Thoracic aorta (tissue), 2 donors: ENCODE results near the gene BCKDHB. TPM values are rescaled to one million over a fixed set of nuclear protein-coding genes. Genes with fewer than 3 reads are reported as not detected.
"Not testable (repeated sequence)": the region's sequence is repeated elsewhere in the genome, so short reads cannot be mapped to it uniquely, and the experiment has no call there.

Experiments used
- ATAC-seq: fragments of 150-250 bp; one replicate; pipeline ENCODE4 v1.8.0; 2017; ENCODE audit warnings: low read depth; ENCODE audit not compliant: insufficient number of reproducible peaks, low FRiP score
- DNase-seq: peaks from one replicate; pipeline ENCODE4 v3.0.0-alpha.2; 2020; ENCODE audit warnings: low spot score
- H3K27ac ChIP-seq, 2 donors: fragments of 200-600 bp; sonication (generic); 1 replicate in 1 of 2; 2 replicates in 1 of 2; pipeline ENCODE4 v1.5.1; 2016; ENCODE audit warnings: mild to moderate bottlenecking in 2 of 2, moderate library complexity in 2 of 2
- H3K27me3 ChIP-seq: fragments of 200-600 bp; sonication (generic); replicated peaks from 2 replicates; pipeline ENCODE4 v1.6.0; 2016; ENCODE audit warnings: mild to moderate bottlenecking; ENCODE audit not compliant: insufficient read depth
- H3K36me3 ChIP-seq: fragments of 200-600 bp; sonication (generic); one replicate; pipeline ENCODE4 v1.5.1; 2016
- H3K4me1 ChIP-seq, 2 donors: fragments of 200-600 bp; sonication (generic); 1 replicate in 1 of 2; 2 replicates in 1 of 2; pipeline versions ENCODE4 v1.5.1 to v1.6.0; 2016; ENCODE audit warnings: low read depth in 2 of 2, mild to moderate bottlenecking in 1 of 2; ENCODE audit not compliant: control insufficient read depth in 1 of 2
- H3K4me3 ChIP-seq: fragments of 200-600 bp; sonication (generic); 2 replicates; pipeline ENCODE4 v1.5.1; 2016; ENCODE audit warnings: mild to moderate bottlenecking
- H3K9me3 ChIP-seq: fragments of 200-600 bp; sonication (generic); 2 replicates; pipeline ENCODE4 v1.5.1; 2016
- total RNA-seq, 2 donors: library from RNA; depleted of rRNA; stranded (reverse); fragments of >200 nt; gene quantifications; one replicate each; pipeline versions ENCODE4 v1.1.0 to v1.2.3, GENCODE V29; 2016
- TF ChIP-seq, protein P1 (sequence below): fragments of 200-600 bp; sonication (generic); IDR thresholded peaks from one replicate; pipeline ENCODE4 v1.5.1; 2019; ENCODE audit warnings: antibody characterized with exemption

Gene BCKDHB
- total RNA-seq, 2 donors from 2014 or later = 14.1 to 22.1 TPM

DNA sequence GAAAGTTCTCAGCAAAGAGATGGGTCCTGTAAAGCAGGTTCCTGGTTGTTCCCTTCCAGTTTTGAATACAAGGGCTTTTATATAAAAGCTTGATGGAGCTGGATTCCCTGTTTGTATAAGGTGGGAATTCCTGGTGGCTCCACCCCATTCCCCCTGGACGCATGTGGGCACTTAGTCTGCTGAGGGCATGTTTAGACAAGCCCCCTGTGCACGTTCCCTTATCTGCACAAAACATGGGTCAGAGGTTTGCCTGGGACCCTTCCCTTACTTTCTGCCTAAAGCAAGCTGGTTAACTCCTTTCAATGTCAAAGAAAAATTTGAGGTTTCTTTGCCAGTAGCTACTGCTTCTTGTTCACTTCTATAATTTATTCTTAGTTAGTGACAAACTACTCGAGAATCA lies 181.1 kb downstream of the BCKDHB start:
- Histone ChIP-seq H3K27ac (no peak overlapping the region), H3K4me3 (no peak overlapping the region), H3K9me3 (no peaks in the 10 kb centered on the region), H3K27me3 (no peaks in the 10 kb centered on the region), H3K36me3 (no peaks in the 10 kb centered on the region), H3K4me1 (peaks cover 3 to 4% of the 10 kb centered on the region in 2 donors)
- DNase-seq (no peak), ATAC-seq (no peak)
- TF ChIP-seq, protein P1, sequence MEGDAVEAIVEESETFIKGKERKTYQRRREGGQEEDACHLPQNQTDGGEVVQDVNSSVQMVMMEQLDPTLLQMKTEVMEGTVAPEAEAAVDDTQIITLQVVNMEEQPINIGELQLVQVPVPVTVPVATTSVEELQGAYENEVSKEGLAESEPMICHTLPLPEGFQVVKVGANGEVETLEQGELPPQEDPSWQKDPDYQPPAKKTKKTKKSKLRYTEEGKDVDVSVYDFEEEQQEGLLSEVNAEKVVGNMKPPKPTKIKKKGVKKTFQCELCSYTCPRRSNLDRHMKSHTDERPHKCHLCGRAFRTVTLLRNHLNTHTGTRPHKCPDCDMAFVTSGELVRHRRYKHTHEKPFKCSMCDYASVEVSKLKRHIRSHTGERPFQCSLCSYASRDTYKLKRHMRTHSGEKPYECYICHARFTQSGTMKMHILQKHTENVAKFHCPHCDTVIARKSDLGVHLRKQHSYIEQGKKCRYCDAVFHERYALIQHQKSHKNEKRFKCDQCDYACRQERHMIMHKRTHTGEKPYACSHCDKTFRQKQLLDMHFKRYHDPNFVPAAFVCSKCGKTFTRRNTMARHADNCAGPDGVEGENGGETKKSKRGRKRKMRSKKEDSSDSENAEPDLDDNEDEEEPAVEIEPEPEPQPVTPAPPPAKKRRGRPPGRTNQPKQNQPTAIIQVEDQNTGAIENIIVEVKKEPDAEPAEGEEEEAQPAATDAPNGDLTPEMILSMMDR = no peak

DNA sequence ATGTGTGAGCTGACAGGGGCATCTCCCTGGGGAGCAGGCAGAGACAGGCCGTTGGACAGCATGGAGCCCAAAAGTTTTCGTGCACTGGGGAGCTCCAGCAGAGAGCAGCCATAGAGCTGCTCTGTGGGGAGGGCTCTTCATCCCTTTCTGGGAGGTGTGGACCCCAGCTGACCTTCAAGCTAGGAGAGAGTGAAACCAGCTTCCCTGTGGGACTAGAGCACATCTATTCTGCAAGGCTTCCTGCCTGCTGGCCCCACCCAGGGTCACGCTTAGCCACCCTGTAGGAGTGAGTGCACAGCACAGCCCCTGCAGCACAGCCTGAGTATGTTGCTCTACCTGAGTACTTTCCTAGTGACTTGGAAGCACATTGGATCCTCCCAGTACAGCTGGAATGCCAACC lies 183.3 kb downstream of the BCKDHB start:
- Histone ChIP-seq H3K4me1 (peaks cover 3 to 4% of the 10 kb centered on the region in 2 donors), H3K4me3 (no peak overlapping the region), H3K9me3 (peaks cover 3% of the 10 kb centered on the region), H3K27ac (no peak overlapping the region), H3K27me3 (no peaks in the 10 kb centered on the region), H3K36me3 (no peaks in the 10 kb centered on the region)
- ATAC-seq (no peak), DNase-seq (no peak)
- TF ChIP-seq, protein P1 = no peak

DNA sequence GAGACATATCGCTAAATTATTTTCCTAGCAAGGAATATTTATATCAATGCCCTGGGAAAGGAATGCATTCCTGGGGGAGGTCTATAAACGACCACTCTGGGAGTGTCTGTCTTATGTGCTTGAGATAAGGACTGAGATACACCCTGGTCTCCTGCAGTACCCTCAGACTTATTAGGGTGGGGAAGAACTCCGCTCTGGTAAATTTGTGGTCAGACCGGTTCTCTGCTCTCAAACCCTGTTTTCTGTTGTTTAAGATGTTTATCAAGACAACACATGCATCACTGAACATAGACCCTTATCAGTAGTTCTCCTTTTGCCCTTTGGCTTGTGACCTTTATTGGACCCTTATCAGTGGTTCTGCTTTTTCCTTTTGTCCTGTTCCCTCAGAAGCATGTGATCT lies 188.1 kb downstream of the BCKDHB start:
- not testable (repeated sequence) for H3K36me3 ChIP-seq, H3K4me1 ChIP-seq, DNase-seq, H3K27ac ChIP-seq, H3K9me3 ChIP-seq, ATAC-seq, H3K27me3 ChIP-seq, H3K4me3 ChIP-seq

DNA sequence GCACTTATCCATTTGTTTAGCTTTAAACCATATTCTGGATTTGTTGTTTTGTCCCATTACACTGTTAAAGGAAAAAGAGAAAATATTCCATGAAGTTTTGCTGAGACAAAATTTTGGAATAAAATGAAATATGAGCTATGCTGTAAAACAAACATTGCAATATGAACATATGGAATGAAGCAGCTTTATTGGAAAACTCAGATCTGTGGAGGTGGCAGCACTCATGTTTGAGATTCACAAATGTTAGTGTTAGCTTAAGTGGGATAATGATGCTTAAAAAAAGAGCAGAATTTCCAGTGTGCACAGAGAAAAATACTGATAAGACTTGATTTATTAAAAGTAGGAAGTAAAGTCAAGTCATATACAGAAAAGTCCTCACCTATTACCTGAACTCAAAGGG lies 196.2 kb downstream of the BCKDHB start:
- Histone ChIP-seq H3K27ac (no peak overlapping the region), H3K27me3 (no peaks in the 10 kb centered on the region), H3K9me3 (peaks cover 5% of the 10 kb centered on the region), H3K36me3 (no peaks in the 10 kb centered on the region), H3K4me3 (no peak overlapping the region), H3K4me1 (no peaks in the 10 kb centered on the region)
- TF ChIP-seq, protein P1 = no peak
- ATAC-seq = no peak
- no peak for DNase-seq

DNA sequence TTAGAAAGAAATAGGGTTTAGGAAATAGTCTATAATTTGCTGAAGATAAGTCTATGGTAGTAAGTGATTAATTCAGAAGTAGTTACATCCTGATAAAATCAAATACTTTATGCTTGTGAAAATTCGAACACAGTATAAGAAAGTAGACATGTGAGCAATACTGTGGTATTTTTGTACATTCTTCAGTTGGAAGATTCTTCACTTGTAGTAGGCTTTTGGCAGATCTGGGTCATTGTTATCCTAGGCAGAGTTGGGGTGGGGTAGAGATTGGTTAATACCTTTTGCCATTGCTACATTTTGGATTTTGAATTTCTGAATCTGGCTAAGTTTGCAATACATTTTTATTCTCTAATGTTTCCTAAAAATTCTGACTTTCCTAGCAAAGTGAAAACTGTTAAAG lies 197.5 kb downstream of the BCKDHB start:
- no peak for ATAC-seq
- Histone ChIP-seq H3K27ac (no peak overlapping the region), H3K9me3 (peaks cover 5% of the 10 kb centered on the region), H3K27me3 (no peaks in the 10 kb centered on the region), H3K4me1 (no peaks in the 10 kb centered on the region), H3K4me3 (no peak overlapping the region), H3K36me3 (no peaks in the 10 kb centered on the region)
- DNase-seq = no peak
- TF ChIP-seq, protein P1 = no peak

DNA sequence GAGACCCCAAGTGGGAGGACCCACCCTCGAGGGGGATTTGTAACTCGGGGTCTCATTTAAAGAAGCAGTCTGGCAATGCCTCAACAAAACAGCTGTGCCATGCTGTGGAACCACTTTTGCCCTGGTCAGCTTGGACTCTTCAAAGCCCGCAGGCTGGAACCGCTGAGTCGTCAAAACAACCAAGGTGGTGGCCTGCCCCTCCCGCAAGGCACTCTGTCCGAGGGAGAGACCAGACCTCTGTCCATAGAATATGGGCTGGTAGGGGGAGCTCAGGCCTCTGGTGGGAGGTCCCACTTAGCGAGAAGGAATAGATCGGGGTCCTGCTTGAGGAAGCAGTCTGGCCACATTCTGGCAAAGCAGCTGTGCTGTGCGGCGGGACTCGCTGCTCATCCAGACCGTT lies 208.1 kb downstream of the BCKDHB start:
- TF ChIP-seq, protein P1 = no peak

More for the DNA sequence above, 208.1 kb downstream of the BCKDHB start:
- no peak overlapping the region for H3K27ac ChIP-seq
- no peak for ATAC-seq
- no peak overlapping the region for H3K4me3 ChIP-seq
- peaks cover 4 to 11% of the 10 kb centered on the region in 2 donors for H3K4me1 ChIP-seq
- H3K9me3 ChIP-seq = no peaks in the 10 kb centered on the region
- no peaks in the 10 kb centered on the region for H3K36me3 ChIP-seq
- no peak for DNase-seq
- H3K27me3 ChIP-seq = no peaks in the 10 kb centered on the region
